Neural cell (in vitro differentiated cells): Measurements from ENCODE around the gene TNRC6C. TPM values are rescaled to one million over a fixed set of nuclear protein-coding genes. Genes with fewer than 3 reads are reported as not detected.

Experiments used
- H2AFZ ChIP-seq: fragments of 200-600, 300-800 bp; sonication (generic), shearing (Covaris generic); 2 replicates; pipeline ENCODE4 v1.6.0; 2014; ENCODE audit warnings: low read depth, mild to moderate bottlenecking, antibody characterized with exemption, low read length, moderate library complexity
- H3F3A ChIP-seq: fragments of 200-600 bp; shearing (Covaris generic); 2 replicates; pipeline ENCODE4 v1.6.1; 2016; ENCODE audit warnings: mild to moderate bottlenecking, moderate library complexity, mixed read lengths, antibody characterized with exemption, low read length; ENCODE audit not compliant: insufficient read depth, poor library complexity, severe bottlenecking
- H3K27ac ChIP-seq: fragments of 200-600, 300-800 bp; sonication (generic), shearing (Covaris generic); 2 replicates; pipeline ENCODE4 v1.5.1; 2014; ENCODE audit warnings: mild to moderate bottlenecking, low read length, moderate library complexity
- H3K27me3 ChIP-seq: fragments of 300-800, 200-600 bp; sonication (generic), shearing (Covaris generic); 2 replicates; pipeline ENCODE4 v1.6.0; 2014; ENCODE audit warnings: mild to moderate bottlenecking, low read depth, low read length, moderate library complexity; ENCODE audit not compliant: insufficient read depth
- H3K36me3 ChIP-seq: fragments of 300-800, 200-600 bp; sonication (generic), shearing (Covaris generic); 2 replicates; pipeline ENCODE4 v1.5.1; 2014; ENCODE audit warnings: mild to moderate bottlenecking, antibody characterized with exemption, low read length, moderate library complexity; ENCODE audit not compliant: insufficient read depth
- H3K4me2 ChIP-seq: fragments of 300-800, 200-600 bp; sonication (generic), shearing (Covaris generic); 2 replicates; pipeline ENCODE4 v1.6.0; 2014; ENCODE audit warnings: mild to moderate bottlenecking, low read length
- H3K4me3 ChIP-seq: fragments of 300-800, 200-600 bp; sonication (generic), shearing (Covaris generic); 2 replicates; pipeline ENCODE4 v1.5.1; 2014; ENCODE audit warnings: mild to moderate bottlenecking, low read length, moderate library complexity
- H3K79me2 ChIP-seq: fragments of 200-600 bp; shearing (Covaris generic); replicated peaks from 2 replicates; pipeline ENCODE4 v1.6.0; 2014; ENCODE audit warnings: mild to moderate bottlenecking, low read length, moderate library complexity; ENCODE audit not compliant: insufficient read depth
- H3K9ac ChIP-seq: fragments of 300-800, 200-600 bp; sonication (generic), shearing (Covaris generic); 2 replicates; pipeline ENCODE4 v1.6.1; 2016; ENCODE audit warnings: mild to moderate bottlenecking, low read length, mixed read lengths
- H3K9me2 ChIP-seq: fragments of 200-600 bp; shearing (Covaris generic); 2 replicates; pipeline ENCODE4 v1.6.1; 2016; ENCODE audit warnings: mild to moderate bottlenecking, low read length, mixed read lengths; ENCODE audit not compliant: insufficient read depth
- H3K9me3 ChIP-seq: fragments of 200-600, 300-800 bp; sonication (generic), shearing (Covaris generic); 2 replicates; pipeline ENCODE4 v1.6.1; 2016; ENCODE audit warnings: mild to moderate bottlenecking, mixed run types, low read length, moderate library complexity, mixed read lengths
- H4K20me1 ChIP-seq: fragments of 200-600 bp; shearing (Covaris generic); 2 replicates; pipeline ENCODE4 v1.6.1; 2016; ENCODE audit warnings: mild to moderate bottlenecking, mixed run types; ENCODE audit not compliant: insufficient read depth
- CTCF ChIP-seq: fragments of 450-650 bp; IDR thresholded peaks from 2 replicates; pipeline ENCODE4 v1.5.1; 2014; ENCODE audit warnings: antibody characterized with exemption, mild to moderate bottlenecking, moderate library complexity; ENCODE audit not compliant: poor library complexity, severe bottlenecking
- EP300 ChIP-seq: fragments of 450-650 bp; conservative IDR thresholded peaks from 2 replicates; pipeline ENCODE4 v1.6.1; 2014; ENCODE audit warnings: antibody characterized with exemption, mild to moderate bottlenecking, moderate library complexity; ENCODE audit not compliant: poor library complexity, severe bottlenecking
- EZH2 ChIP-seq: fragments of 200-600, 300-800 bp; shearing (Covaris generic), sonication (generic); IDR thresholded peaks from 2 replicates; pipeline ENCODE4 v1.6.1; 2014; ENCODE audit warnings: antibody characterized with exemption, low read length, borderline replicate concordance, mild to moderate bottlenecking; ENCODE audit not compliant: insufficient read depth, poor library complexity, severe bottlenecking
- MXI1 ChIP-seq: fragments of 450-650 bp; conservative IDR thresholded peaks from 2 replicates; pipeline ENCODE4 v1.6.1; 2014; ENCODE audit warnings: antibody characterized with exemption, mild to moderate bottlenecking; ENCODE audit not compliant: poor library complexity, severe bottlenecking
- POLR2AphosphoS5 ChIP-seq: IDR thresholded peaks from 2 replicates; pipeline ENCODE4 v1.6.1; 2012
- RAD21 ChIP-seq: fragments of 450-650 bp; conservative IDR thresholded peaks from 2 replicates; pipeline ENCODE4 v1.6.1; 2014; ENCODE audit warnings: antibody characterized with exemption, mild to moderate bottlenecking, moderate library complexity
- SMC3 ChIP-seq: fragments of 450-650 bp; conservative IDR thresholded peaks from 2 replicates; pipeline ENCODE4 v1.6.1; 2014; ENCODE audit warnings: antibody characterized with exemption, mild to moderate bottlenecking, moderate library complexity; ENCODE audit not compliant: poor library complexity
- TAF1 ChIP-seq: IDR thresholded peaks from 2 replicates; pipeline ENCODE4 v1.6.1; 2012; ENCODE audit warnings: low read depth
- polyA plus RNA-seq: library from polyadenylated mRNA; depleted of rRNA; stranded (reverse); fragments of >200 nt; gene quantifications from 2 replicates; pipeline ENCODE4 v1.2.3, GENCODE V29; 2014
- TF ChIP-seq, protein P1 (sequence below): IDR thresholded peaks from 2 replicates; pipeline ENCODE4 v1.6.1; 2012; ENCODE audit warnings: borderline replicate concordance

TNRC6C gene
- polyA plus RNA-seq, 1 donor from 2014 or later, result 15.4 TPM

GRCh38 chr17:77999413-78000173 lies 41.1 kb downstream of the TNRC6C start:
- Histone ChIP-seq H3K4me3 (no peak overlapping the region), H3K9me3 (no peaks in the 10 kb centered on the region), H3K27ac (no peak overlapping the region), H4K20me1 (peaks cover 17% of the 10 kb centered on the region), H3K4me2 (no peak overlapping the region), H3F3A (no peaks in the 10 kb centered on the region), H3K36me3 (no peaks in the 10 kb centered on the region), H3K9me2 (no peaks in the 10 kb centered on the region), H2AFZ (no peak overlapping the region), H3K9ac (no peak overlapping the region), H3K27me3 (no peaks in the 10 kb centered on the region), H3K79me2 (peaks cover 83% of the 10 kb centered on the region)
- TF ChIP-seq SMC3 (no peak), EP300 (no peak), RAD21 (no peak), EZH2 (no peak), POLR2AphosphoS5 (no peak), TAF1 (no peak), MXI1 (no peak), CTCF (no peak)
- TF ChIP-seq, protein P1, sequence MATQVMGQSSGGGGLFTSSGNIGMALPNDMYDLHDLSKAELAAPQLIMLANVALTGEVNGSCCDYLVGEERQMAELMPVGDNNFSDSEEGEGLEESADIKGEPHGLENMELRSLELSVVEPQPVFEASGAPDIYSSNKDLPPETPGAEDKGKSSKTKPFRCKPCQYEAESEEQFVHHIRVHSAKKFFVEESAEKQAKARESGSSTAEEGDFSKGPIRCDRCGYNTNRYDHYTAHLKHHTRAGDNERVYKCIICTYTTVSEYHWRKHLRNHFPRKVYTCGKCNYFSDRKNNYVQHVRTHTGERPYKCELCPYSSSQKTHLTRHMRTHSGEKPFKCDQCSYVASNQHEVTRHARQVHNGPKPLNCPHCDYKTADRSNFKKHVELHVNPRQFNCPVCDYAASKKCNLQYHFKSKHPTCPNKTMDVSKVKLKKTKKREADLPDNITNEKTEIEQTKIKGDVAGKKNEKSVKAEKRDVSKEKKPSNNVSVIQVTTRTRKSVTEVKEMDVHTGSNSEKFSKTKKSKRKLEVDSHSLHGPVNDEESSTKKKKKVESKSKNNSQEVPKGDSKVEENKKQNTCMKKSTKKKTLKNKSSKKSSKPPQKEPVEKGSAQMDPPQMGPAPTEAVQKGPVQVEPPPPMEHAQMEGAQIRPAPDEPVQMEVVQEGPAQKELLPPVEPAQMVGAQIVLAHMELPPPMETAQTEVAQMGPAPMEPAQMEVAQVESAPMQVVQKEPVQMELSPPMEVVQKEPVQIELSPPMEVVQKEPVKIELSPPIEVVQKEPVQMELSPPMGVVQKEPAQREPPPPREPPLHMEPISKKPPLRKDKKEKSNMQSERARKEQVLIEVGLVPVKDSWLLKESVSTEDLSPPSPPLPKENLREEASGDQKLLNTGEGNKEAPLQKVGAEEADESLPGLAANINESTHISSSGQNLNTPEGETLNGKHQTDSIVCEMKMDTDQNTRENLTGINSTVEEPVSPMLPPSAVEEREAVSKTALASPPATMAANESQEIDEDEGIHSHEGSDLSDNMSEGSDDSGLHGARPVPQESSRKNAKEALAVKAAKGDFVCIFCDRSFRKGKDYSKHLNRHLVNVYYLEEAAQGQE, result no peak

GRCh38 chr17:78000341-78000740 lies 41.8 kb downstream of the TNRC6C start:
- peaks cover 15% of the 10 kb centered on the region for H4K20me1 ChIP-seq
- H3K9me2 ChIP-seq, result no peaks in the 10 kb centered on the region
- H3K9me3 ChIP-seq, result no peaks in the 10 kb centered on the region
- no peak overlapping the region for H3K4me2 ChIP-seq
- peaks cover 76% of the 10 kb centered on the region for H3K79me2 ChIP-seq
- H3K27ac ChIP-seq, result no peak overlapping the region
- no peak overlapping the region for H3K9ac ChIP-seq
- H3K4me3 ChIP-seq, result no peak overlapping the region
- no peak overlapping the region for H2AFZ ChIP-seq
- no peaks in the 10 kb centered on the region for H3F3A ChIP-seq
- no peaks in the 10 kb centered on the region for H3K27me3 ChIP-seq
- no peak for TF ChIP-seq CTCF
- TF ChIP-seq, protein P1, result no peak
- TF ChIP-seq MXI1, result no peak
- no peak for TF ChIP-seq TAF1
- H3K36me3 ChIP-seq, result no peaks in the 10 kb centered on the region
